Activated naive CD8-positive, alpha-beta T cell treated with anti-CD3 and anti-CD28 coated beads, Interleukin-2, amount 10 ng/mL, durations not matched to agents 7 days and 5 days (primary cell): ENCODE results near the gene CEND1. TPM values are rescaled to one million over a fixed set of nuclear protein-coding genes. Genes with fewer than 3 reads are reported as not detected.

Experiments
- ATAC-seq: fragments of 150-1000 bp; cut with Tn5 transposase; one replicate; pipeline ENCODE4 v1.10.0; 2021; ENCODE audit warnings: low read depth, moderate library complexity
- POLR2A ChIA-PET: fragments of 350-600 bp; sonication (Branson Sonifier 250); formaldehyde crosslinking; loops from one replicate; lab custom pipeline; 2021; ENCODE audit warnings: antibody characterized with exemption; lab: Charles Lee
- DNase-seq: peaks from one replicate; pipeline ENCODE4 v3.0.0; 2021
- H3K27ac Mint-ChIP-seq: one replicate; pipeline ENCODE4 v1.8.0; 2022; ENCODE audit warnings: mild to moderate bottlenecking, mixed read lengths
- H3K27me3 Mint-ChIP-seq: one replicate; pipeline ENCODE4 v1.8.0; 2022; ENCODE audit warnings: mild to moderate bottlenecking, moderate library complexity, mixed read lengths
- H3K36me3 Mint-ChIP-seq: one replicate; pipeline ENCODE4 v1.8.0; 2021; ENCODE audit warnings: mild to moderate bottlenecking, mixed read lengths
- H3K4me1 Mint-ChIP-seq: one replicate; pipeline ENCODE4 v1.8.0; 2021; ENCODE audit warnings: mixed read lengths
- H3K4me3 Mint-ChIP-seq: one replicate; pipeline ENCODE4 v1.8.0; 2022; ENCODE audit warnings: mild to moderate bottlenecking, moderate library complexity, mixed read lengths
- H3K9me3 Mint-ChIP-seq: one replicate; pipeline ENCODE4 v1.8.0; 2021; ENCODE audit warnings: mixed read lengths
- total RNA-seq, 2 experiments: library from RNA; stranded (reverse); gene quantifications; one replicate each; pipeline ENCODE4 v1.2.3, GENCODE V29; 2021

Gene CEND1
- total RNA-seq, 2 experiments from 2014 or later = 0.37 TPM; not detected in 1

GRCh38 chr11:831961-832528 lies 42.2 kb upstream of the CEND1 start:
- no peaks in the 10 kb centered on the region for H3K9me3 Mint-ChIP-seq
- peaks cover 2% of the 10 kb centered on the region for H3K36me3 Mint-ChIP-seq
- no peak overlapping the region for H3K27ac Mint-ChIP-seq
- POLR2A ChIA-PET = interaction anchor here (0.5 to 9.6 kb wide), 6 partner anchors 10 to 89 kb away, joined by 4 to 67 read pairs (median 10); partner anchors contain the start of genes PIDD1, PNPLA2, POLR2L and RPLP2
- peaks cover 17% of the 10 kb centered on the region for H3K4me1 Mint-ChIP-seq
- peak overlapping the region; percentile 33 for H3K4me3 Mint-ChIP-seq
- DNase-seq (no peak), ATAC-seq (no peak)
- peaks cover 30% of the 10 kb centered on the region for H3K27me3 Mint-ChIP-seq

GRCh38 chr11:831118-831864 lies 41.4 kb upstream of the CEND1 start:
- Mint-ChIP-seq H3K27me3 (peaks cover 30% of the 10 kb centered on the region), H3K27ac (no peak overlapping the region), H3K4me1 (peaks cover 21% of the 10 kb centered on the region), H3K36me3 (peaks cover 2% of the 10 kb centered on the region), H3K9me3 (no peaks in the 10 kb centered on the region), H3K4me3 (peak overlapping the region; percentile 33)
- ATAC-seq = no peak
- no peak for DNase-seq
- POLR2A ChIA-PET = interaction anchor here (2.5 to 9.6 kb wide), 3 partner anchors 11 to 22 kb away, joined by 9 to 67 read pairs (median 39); partner anchors contain the start of genes PNPLA2, POLR2L, RPLP2 and TSPAN4

GRCh38 chr11:830295-831117 lies 40.6 kb upstream of the CEND1 start:
- Mint-ChIP-seq H3K36me3 (peaks cover 2% of the 10 kb centered on the region), H3K27me3 (peaks cover 30% of the 10 kb centered on the region), H3K9me3 (no peaks in the 10 kb centered on the region), H3K4me3 (peak overlapping the region; percentile 65), H3K27ac (no peak overlapping the region), H3K4me1 (peaks cover 21% of the 10 kb centered on the region)
- ATAC-seq (peak; percentile 63), DNase-seq (peak; percentile 84)
- POLR2A ChIA-PET = interaction anchor here (1.3 to 9.6 kb wide), 4 partner anchors 11 to 53 kb away, joined by 3 to 67 read pairs (median 24); partner anchors contain the start of genes GATD1, PNPLA2, POLR2L and RPLP2

- peak; percentile 4 for ATAC-seq
- Mint-ChIP-seq H3K4me3 (peak overlapping the region; percentile 65), H3K4me1 (peaks cover 21% of the 10 kb centered on the region), H3K27ac (no peak overlapping the region), H3K27me3 (peaks cover 30% of the 10 kb centered on the region), H3K9me3 (no peaks in the 10 kb centered on the region), H3K36me3 (peaks cover 5% of the 10 kb centered on the region)
- POLR2A ChIA-PET = interaction anchor here (1.3 to 9.6 kb wide), 3 partner anchors 10 to 52 kb away, joined by 3 to 67 read pairs (median 39); partner anchors contain the start of genes GATD1, PNPLA2, POLR2L and TSPAN4
- no peak for DNase-seq
These were observed 40.0 kb upstream of the CEND1 start for GRCh38 chr11:829847-830294.

DNA sequence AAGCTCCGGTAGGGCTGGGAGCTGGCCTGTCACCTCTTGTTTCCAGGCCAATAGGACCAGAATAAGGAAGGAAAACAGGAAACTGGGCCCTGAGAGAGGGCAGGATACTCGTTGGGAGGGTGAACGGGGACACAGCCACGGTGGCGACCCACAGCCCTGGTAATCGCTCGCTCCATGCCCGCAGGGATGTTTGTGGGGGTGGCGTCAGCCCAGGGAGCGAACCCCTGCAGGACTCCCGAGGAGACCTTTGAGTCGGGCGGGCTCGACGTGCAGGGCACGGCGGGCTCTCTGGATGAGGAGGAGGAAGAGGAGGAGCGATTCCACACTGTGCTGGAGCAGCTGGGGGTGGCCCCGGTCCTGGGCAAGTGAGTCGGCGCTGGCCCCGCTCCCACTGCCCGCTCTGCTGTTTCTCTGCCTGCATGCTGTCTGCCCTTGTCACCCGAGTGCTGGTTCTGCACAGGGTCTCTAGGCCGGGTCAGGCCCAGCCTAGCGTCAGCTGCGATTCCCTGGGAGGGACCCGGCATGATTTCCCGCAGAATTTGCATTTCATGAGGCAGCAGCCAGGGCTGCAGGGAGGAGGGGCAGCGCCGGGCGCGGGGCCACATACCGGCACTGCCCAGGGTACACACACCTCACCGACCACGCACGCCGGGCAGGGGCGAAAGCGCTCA lies 39.4 kb upstream of the CEND1 start:
- Mint-ChIP-seq H3K4me1 (peaks cover 19% of the 10 kb centered on the region), H3K4me3 (peak overlapping the region; percentile 65), H3K36me3 (peaks cover 5% of the 10 kb centered on the region), H3K27me3 (peaks cover 30% of the 10 kb centered on the region), H3K9me3 (no peaks in the 10 kb centered on the region), H3K27ac (no peak overlapping the region)
- ATAC-seq (no peak), DNase-seq (no peak)
- POLR2A ChIA-PET = interaction anchor here (1.3 to 9.6 kb wide), 4 partner anchors 10 to 52 kb away, joined by 3 to 67 read pairs (median 24); partner anchors contain the start of genes GATD1, PNPLA2, POLR2L and RPLP2

GRCh38 chr11:828506-829175 lies 38.8 kb upstream of the CEND1 start:
- H3K4me1 Mint-ChIP-seq = peaks cover 16% of the 10 kb centered on the region
- POLR2A ChIA-PET = interaction anchor here (1.3 to 9.6 kb wide), 4 partner anchors 9 to 51 kb away, joined by 3 to 67 read pairs (median 24); partner anchors contain the start of genes GATD1, PNPLA2, POLR2L and RPLP2

GRCh38 chr11:827897-828192 lies 38.0 kb upstream of the CEND1 start, which contains the start of gene CRACR2B:
TSS of gene CRACR2B (plus strand) at chr11:827919. CDS start at chr11:828608, 689 bp downstream.
- H3K36me3 Mint-ChIP-seq = peaks cover 6% of the 10 kb centered on the region
- H3K4me3 Mint-ChIP-seq = peak within 1 kb of the TSS; percentile 83
- H3K9me3 Mint-ChIP-seq = no peaks in the 10 kb centered on the region
- peaks cover 30% of the 10 kb centered on the region for H3K27me3 Mint-ChIP-seq
- H3K27ac Mint-ChIP-seq = peak within 1 kb of the TSS; percentile 77
- no peak for DNase-seq
- H3K4me1 Mint-ChIP-seq = peaks cover 15% of the 10 kb centered on the region
- no peak for ATAC-seq
- POLR2A ChIA-PET = interaction anchor here (2.1 to 9.6 kb wide), 3 partner anchors 8 to 19 kb away, joined by 8 to 67 read pairs (median 39); partner anchors contain the start of genes PNPLA2, POLR2L, RPLP2 and TSPAN4

More at GRCh38 chr11:828506-829175, 38.8 kb upstream of the CEND1 start:
- DNase-seq (no peak), ATAC-seq (no peak)
- H3K9me3 Mint-ChIP-seq = no peaks in the 10 kb centered on the region
- no peak overlapping the region for H3K27ac Mint-ChIP-seq
- H3K36me3 Mint-ChIP-seq = peaks cover 6% of the 10 kb centered on the region
- peak overlapping the region; percentile 79 for H3K4me3 Mint-ChIP-seq
- peaks cover 30% of the 10 kb centered on the region for H3K27me3 Mint-ChIP-seq

DNA sequence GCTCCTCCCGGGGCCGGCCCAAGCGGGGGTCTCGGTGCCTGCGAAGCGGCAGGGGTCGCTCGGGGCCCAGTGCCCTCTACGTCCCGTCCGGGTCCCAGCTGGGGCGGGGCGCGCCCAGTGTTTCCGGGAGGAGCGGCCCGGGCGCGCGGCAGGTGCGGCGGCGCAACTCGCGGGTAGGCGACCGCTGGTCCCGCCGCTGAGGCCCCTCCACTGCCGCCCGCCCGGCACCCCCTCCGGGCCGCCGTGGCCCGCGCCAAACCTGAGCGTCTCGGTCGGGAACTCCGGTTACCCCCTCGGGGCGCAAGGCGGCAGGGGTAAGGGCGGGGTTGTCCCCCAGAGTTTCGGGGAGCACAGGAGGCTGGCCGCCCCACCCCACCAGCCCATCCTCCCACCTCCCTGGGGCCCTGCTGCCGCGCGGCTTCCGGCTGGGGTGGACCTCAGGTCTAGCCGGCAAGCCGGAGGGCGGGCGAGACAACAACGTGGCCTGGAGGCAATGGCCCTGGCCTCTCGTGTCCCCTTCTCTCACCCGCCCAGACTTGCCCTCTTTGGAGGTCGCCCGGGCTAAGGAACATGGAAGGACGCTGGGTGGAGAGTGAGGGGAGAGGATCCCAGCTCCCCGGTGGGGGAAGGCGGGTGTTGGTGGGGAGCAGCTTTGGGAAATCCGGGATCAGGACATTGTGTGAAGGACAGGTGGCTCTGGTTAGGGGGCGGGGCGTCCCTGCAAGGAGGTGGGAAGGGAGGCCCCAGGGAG lies 37.4 kb upstream of the CEND1 start:
- no peaks in the 10 kb centered on the region for H3K9me3 Mint-ChIP-seq
- H3K36me3 Mint-ChIP-seq = peaks cover 6% of the 10 kb centered on the region
- H3K4me3 Mint-ChIP-seq = peak overlapping the region; percentile 83
- POLR2A ChIA-PET = interaction anchor here (1.1 to 9.6 kb wide), 4 partner anchors 8 to 23 kb away, joined by 3 to 67 read pairs (median 24); partner anchors contain the start of genes PNPLA2, POLR2L, RPLP2 and TSPAN4
- peak; percentile 33 for ATAC-seq
- H3K27ac Mint-ChIP-seq = peak overlapping the region; percentile 77
- H3K27me3 Mint-ChIP-seq = peaks cover 30% of the 10 kb centered on the region
- peaks cover 15% of the 10 kb centered on the region for H3K4me1 Mint-ChIP-seq
- DNase-seq = peak; percentile 75

- H3K27ac Mint-ChIP-seq = peak overlapping the region; percentile 77
- ATAC-seq = peak; percentile 13
- H3K4me1 Mint-ChIP-seq = peaks cover 16% of the 10 kb centered on the region
- peaks cover 29% of the 10 kb centered on the region for H3K27me3 Mint-ChIP-seq
- H3K36me3 Mint-ChIP-seq = peaks cover 6% of the 10 kb centered on the region
- POLR2A ChIA-PET = interaction anchor here (1.1 to 9.6 kb wide), 3 partner anchors 15 to 22 kb away, joined by 3 to 67 read pairs (median 8); partner anchors contain the start of genes POLR2L, RPLP2 and TSPAN4
- no peaks in the 10 kb centered on the region for H3K9me3 Mint-ChIP-seq
- DNase-seq = no peak
- peak overlapping the region; percentile 83 for H3K4me3 Mint-ChIP-seq
These were observed 36.9 kb upstream of the CEND1 start for GRCh38 chr11:826836-827145.

GRCh38 chr11:826227-826621 lies 36.3 kb upstream of the CEND1 start:
- Mint-ChIP-seq H3K27me3 (peaks cover 23% of the 10 kb centered on the region), H3K4me3 (peak overlapping the region; percentile 83), H3K4me1 (peaks cover 17% of the 10 kb centered on the region), H3K9me3 (no peaks in the 10 kb centered on the region), H3K27ac (peak overlapping the region; percentile 77), H3K36me3 (peaks cover 6% of the 10 kb centered on the region)
- no peak for ATAC-seq
- no peak for DNase-seq
- POLR2A ChIA-PET = interaction anchor here (0.7 to 9.6 kb wide), 4 partner anchors 16 to 31 kb away, joined by 4 to 67 read pairs (median 4); partner anchors contain the start of genes POLR2L, RPLP2 and TSPAN4
